ENCODE measurements around the gene BACH2. TPM values are rescaled to one million over a fixed set of nuclear protein-coding genes. Genes with fewer than 3 reads are reported as not detected.

Gene BACH2
- 106 TPM for total RNA-seq

DNA sequence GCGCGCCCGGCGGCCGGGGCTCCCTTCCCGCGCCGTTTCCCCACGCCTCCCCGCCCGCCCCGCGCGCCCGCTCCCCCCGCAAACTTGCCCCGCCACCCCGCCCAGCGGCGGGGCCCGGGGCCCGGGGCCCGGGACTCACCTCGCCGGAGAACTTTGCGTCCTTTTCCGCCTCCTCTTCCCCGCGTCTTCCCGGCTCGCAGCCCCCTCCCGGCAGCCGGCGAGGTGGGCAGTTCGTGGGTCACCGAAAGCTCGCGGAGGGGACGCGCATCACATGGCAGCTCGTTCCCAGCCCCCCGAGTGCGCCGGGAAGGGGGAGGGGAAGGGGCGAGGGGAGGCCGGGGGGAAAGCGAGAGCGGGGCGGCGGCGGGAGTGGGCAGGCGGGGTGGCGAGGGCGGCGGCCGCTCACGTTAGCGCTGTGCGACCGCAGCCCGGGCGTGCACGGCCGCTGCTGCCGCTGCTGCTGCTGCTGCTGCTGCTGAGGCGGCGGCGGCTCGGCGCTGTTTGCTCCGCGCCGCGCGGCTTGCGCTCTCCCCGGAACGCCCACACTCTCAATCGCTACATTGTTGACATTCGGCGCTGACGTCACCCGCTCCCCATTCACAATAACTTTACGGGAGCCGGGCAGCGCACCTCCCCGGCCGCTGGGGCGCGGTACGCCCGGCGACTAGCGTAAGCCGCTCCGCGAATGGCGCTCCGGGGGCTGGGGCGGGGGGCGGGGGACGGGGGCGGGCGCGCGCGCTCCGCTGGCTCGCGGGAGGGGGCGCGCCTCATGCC, at the start of gene BACH2:
Gene BACH2, minus strand, starts transcription at position 503 of the 774 bp plus-strand sequence. CDS start 287,999 bp downstream, outside the sequence.

DNA sequence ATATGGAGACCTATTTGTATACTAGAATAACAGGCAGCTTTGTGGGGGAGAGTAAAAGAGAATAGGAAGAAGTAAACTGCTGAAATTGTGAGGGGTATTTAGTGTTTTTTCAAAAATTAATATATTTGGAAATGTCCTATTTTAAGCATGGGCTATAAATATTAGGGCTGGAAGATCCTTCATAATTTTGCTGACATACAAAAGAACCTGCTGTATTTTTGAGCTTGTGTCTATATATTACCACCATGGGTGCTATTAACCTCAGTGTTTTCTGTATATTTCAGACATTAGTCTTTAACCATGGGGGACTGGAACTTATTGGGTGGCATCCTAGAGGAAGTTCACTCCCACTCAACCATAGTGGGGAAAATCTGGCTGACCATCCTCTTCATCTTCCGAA, 402.5 kb downstream of the BACH2 start, which contains the start of gene GJA10:
Gene GJA10, plus strand, starts transcription at position 301 of the 400 bp plus-strand sequence. Its CDS starts 0 bp downstream, at position 301.

Small RNA genes lying within 50 kb of the gene (small RNA-seq; reads per million reads assigned to genes)
- gene MIR4464 (ENCODE audit: low replicate concordance) (not detected), gene RF00019 (ENCODE audit: low replicate concordance) (not detected), gene RN7SKP110 (ENCODE audit: low replicate concordance) (not detected)
